Stimulated activated CD4-positive, alpha-beta T cell treated with anti-CD3 and anti-CD28 coated beads, Interleukin-15, amount 100 ng/mL, for 1 hour (primary cell): ENCODE data around the gene RASL11B.

ENCODE experiments used
- DNase-seq, 2 donors: peaks; one replicate each; pipeline ENCODE4 v3.0.0-alpha.2; 2020; ENCODE audit warnings: low read depth in 1 of 2, low spot score in 1 of 2

The RASL11B gene

DNA sequence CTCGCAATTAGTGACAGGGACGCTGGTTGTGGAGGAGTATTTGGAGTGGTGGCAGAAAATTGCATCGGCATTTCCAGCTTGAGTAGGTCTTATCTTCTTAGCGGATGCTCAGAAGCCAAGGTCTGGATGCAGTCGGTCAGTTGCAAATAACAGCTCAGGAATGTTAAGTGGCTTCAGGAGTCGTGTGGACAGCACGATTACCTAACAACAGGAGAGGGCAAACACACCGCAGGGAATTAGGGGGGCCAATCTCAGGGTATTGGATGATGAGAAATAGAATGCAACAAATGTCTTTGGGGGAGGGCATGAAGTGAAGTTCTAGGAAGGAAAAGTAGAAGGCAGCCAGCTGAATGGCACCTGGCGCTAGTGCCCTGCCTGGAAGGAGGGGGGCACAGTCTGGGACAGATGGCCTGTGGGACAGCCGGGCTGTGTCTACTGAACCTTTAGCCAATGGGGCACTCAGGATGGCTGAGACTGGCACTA, 11.8 kb downstream of the RASL11B start:
- DNase-seq: no peak

GRCh38 chr4:52874948-52875347, 12.8 kb downstream of the RASL11B start:
- DNase-seq: no peak

GRCh38 chr4:52876069-52876468, 14.0 kb downstream of the RASL11B start:
- no peak for DNase-seq

DNA sequence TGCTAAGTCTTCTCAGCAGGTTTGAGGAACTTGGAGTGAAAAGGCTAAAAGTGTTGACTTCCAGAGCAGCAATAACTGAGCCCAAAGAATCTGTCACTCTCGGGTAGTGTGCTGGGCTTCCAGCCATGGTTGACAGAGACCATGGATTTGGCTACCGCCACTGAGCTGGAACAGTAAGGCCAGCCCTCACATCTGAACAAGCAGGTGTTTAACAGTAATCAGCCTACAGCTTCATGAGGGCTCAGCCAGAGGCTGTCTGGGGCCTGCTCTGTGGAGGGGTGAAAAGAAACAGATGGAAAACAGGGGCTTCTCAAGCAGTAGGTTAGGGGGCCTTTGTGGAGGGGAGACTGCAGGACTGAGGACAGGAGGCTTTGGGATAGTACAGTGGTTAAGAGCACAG, 14.9 kb downstream of the RASL11B start:
- no peak for DNase-seq

DNA sequence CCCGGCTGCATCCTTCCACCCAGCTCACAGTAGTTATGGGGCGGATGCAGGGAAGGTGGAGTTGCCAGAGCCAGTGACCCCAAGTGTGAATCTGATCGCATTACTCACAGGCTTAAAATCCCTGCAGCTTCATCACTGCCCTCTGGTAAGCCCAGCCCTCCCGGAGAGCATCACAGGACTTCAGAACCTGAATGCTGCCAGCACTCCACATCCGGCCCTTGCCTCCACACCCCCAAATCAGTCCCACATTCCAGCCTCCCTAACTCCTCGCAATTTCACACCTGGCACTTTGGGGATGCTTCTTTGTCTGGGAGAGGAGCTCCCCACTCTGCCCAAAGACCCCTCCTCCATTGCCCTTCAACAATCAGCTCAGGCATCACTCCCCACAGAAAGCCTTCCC, 15.6 kb downstream of the RASL11B start:
- no peak for DNase-seq

DNA sequence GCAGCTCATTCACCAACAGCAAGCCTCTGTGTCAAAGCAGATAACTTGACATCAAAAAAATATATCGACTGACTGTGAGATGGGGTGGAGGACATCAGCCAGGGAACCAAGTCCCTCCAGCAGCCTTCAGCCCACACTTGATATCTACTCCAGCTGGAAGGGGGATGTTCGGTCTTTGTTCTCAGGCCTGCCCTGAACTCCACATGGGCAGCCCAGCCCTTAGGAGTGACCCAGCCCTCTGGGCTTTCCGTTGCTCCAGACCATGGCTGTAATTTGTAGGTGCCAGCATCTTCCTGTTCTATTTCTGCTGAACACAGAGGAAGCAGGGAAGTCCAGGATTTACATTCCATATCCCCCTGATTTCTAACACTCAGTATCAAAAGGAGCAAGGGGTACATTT, 17.4 kb downstream of the RASL11B start:
- no peak for DNase-seq

DNA sequence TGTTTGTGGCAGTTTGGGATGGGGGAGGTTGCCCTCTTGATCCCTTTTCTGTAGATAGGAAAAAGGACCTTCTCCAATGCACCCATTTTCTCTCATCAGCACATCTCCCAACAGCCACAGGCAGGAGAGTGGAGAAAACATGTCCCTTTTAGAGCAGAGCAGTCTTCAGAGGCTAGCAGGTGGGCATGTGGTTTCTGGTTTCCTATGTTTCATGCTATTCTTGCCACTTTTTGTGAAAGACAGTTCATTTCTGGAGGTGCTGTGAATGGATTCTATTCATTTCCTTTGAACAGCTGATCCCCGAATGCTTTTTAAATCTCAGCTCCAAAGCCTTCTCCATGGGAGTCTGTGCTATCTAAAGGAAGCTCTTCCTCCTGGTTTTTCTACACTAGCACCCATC, 18.9 kb downstream of the RASL11B start:
- no peak for DNase-seq

- no peak for DNase-seq
Measured at GRCh38 chr4:52883183-52883621, 21.1 kb downstream of the RASL11B start.

DNA sequence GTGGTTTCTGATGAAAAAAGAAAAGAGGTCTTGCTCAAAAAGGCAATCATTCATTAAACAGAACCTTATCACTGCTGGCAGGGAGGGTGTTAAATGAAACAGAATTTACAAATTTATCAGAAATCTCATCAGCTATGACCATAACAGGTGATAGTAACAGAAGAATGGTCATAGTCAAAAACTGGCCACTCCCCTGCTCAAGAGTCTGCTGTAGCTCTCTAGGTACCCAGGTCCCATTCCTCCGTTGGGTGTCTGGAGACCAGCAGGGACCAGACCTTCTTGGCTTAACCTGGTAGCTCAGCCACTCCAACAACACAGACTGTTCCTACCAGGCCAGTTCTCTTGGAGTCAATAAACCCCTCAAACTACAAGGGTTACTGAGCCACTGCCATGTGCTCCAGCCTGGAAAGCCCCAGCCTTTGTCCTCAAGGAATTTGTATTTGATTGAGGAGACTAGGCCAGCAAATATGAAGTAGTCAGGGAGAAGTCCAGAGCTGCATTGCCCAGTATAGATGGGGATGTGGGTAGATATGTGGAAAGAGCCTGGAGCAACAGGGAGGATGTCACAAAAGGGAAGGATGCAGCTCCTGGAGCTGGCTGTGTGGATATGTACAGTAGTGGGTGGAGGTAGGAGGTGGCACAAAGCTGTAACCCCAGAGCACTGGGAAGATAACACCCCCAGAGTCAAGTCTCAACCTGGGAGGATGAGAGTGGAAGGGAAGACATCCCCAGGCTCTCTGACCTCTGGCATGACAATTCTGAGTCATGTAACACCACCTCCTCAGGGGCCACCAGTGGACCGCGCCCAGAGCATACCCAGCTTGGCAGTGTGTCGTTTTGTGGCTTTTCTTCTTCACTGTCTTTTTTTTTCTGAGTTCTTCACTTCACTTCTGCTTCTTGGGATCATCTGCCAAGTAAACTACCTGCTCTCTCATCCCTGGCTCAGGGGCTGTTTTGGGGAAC, 21.9 kb downstream of the RASL11B start:
- no peak for DNase-seq

DNA sequence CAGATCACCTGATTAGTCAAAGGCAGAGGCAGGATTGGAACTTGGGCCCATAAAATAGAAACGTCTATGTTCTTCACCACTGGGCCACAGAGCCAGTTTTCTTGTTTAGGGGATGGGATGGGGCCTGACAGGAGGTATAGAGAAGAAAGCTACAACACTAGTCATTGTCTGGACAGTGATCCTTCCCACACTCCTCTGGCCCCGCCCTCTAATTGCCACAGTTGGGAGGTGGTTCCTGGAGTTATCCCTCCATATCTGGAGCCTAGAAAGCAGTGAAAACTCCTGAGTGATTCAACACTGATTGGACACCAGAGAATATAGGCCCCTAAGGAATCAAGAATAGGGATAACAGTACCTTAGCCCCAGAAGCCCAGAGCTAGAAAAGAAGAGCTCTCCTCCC, 22.9 kb downstream of the RASL11B start:
- no peak for DNase-seq

GRCh38 chr4:52889354-52889753, 27.2 kb downstream of the RASL11B start:
- no peak for DNase-seq

DNA sequence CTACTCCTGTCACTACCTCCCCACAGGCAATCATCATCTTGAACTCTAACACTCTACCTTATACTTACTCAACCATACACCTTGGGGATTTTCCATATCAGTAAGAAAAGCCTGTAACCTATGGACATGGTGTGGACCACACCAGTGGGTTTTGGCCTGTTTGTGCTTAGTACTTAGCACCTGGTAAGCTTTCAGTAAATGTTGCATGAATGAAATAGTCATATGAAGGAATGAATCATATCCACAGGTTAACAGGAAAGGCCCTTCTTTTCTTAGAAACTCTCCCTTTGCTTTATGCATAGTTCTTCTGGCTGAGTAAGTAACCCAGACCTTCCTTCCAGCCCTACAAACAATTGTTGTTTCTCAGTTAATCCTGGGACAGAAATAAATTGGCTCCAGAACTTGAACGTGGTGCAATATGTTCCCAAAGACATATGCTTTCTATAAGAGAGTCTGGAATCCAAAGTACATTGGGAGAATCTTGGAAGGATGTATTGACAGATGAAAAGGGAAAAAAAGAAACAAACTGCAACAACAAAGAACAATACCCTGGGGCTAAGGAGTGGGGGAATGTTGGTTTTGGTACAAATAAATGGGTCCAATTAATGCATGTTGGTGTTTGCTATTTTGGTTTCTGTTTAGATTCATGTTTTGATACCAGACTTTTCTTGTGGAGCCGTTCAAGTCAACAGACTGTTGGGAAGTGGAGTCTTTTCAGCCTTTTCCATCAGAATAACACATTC, 27.8 kb downstream of the RASL11B start:
- no peak for DNase-seq

DNA sequence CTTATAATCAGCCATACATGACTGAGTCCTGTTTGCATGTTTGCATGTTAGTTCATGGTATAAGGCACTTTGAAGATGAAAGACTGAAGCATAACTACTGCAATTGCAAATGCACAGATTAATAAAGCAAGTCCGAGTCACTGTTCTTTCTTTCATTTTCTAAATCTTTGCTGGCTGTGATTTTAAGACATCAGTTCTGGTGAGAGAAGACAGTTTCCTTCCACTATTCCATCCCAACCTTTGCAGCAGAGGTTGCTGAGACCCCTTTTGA, 28.3 kb downstream of the RASL11B start:
- no peak for DNase-seq

- DNase-seq: no peak
Measured at GRCh38 chr4:52891743-52892142, 29.6 kb downstream of the RASL11B start.

GRCh38 chr4:52892880-52893279, 30.8 kb downstream of the RASL11B start:
- DNase-seq: no peak

- DNase-seq: no peak
Measured at GRCh38 chr4:52894443-52894842, 32.3 kb downstream of the RASL11B start.

- no peak for DNase-seq
Measured at GRCh38 chr4:52903273-52903672, 41.2 kb downstream of the RASL11B start.

GRCh38 chr4:52904421-52904820, 42.3 kb downstream of the RASL11B start:
- DNase-seq: no peak

DNA sequence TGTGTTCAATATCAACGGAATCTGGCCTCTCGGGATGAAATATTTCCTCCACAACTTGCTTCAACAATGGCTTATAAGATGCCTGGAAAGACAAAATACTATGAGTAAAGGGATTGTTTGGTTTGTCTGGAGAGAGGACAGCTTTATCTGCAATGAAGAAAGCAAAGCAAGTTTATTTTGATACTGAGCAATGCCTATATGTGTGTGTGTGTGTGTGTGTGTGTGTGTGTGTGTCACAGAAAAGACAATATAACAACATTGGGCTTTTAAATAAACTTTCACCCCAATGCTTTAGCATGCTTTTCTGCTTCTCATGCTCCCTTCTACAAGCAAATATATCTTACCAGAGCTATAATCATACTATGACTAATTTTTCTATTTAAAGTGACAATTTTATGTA, 45.4 kb downstream of the RASL11B start:
- DNase-seq: no peak

GRCh38 chr4:52910115-52910514, 48.0 kb downstream of the RASL11B start:
- DNase-seq: no peak

DNA sequence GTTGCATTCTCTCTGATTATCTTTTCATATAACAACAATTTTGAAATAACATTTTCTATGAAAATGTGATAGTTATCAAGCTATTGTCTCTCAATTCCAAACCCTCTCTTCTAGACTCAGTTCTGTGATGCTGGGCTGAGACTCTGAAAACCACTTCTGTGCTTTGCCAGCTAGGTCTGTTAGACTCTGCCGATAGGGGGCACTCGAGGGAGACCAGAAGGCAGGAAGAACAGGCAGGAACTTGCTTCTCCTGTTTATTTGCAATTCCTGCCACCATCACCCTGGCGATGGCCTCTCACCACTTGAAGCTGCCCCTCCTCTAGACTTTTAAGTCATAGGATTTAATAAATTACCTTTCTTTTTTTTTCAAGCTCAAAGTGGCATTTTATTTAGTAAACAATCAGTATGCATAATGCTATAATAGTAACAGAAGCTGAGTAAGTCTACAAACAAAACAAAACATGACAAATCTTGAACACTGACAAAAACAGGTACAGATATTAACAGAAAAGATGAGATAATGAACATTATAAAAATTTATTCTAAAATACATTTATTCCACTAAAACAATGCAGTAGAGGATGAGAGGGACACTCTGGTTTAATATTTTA, 49.7 kb downstream of the RASL11B start:
- peak; percentile 20 to 27 for DNase-seq

- DNase-seq: no peak
Measured at GRCh38 chr4:52912608-52913007, 50.5 kb downstream of the RASL11B start.
